ENCODE measurements around the gene PLAC8L1.

Gene PLAC8L1

DNA sequence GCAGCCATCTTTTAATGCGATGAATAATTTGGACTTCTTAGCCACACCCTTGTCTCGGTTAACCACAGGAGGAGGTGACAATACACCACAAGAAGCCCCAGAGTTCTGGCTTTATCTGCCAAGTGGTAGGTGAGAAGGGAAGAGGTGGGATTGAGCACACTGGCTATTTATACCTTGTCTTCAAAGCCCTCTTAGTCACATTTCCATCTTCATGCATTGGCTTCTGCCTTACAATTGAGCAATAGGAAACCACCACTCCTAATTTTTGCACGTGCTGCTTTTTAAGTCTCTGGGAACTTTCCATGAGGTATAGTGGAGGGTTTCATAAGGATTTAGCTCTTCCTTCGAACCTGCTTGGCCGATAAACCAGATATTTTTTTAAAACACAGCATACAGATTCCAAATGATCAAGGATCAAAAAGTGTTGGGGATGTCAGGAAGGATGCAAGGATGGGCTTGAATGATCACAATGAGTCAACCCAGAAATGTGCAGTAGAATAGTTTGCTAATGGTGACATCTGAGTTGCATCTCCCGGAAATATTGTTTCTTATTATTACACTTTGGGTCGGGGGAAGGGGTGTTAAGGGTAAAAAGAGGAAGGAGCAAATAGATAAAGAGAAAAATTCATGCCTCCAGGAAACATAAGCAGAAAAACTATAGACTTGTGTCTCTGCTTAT is 25.5 kb downstream of the PLAC8L1 start:
- DNase-seq (ENCODE audit: low read depth): peak; percentile 11

DNA sequence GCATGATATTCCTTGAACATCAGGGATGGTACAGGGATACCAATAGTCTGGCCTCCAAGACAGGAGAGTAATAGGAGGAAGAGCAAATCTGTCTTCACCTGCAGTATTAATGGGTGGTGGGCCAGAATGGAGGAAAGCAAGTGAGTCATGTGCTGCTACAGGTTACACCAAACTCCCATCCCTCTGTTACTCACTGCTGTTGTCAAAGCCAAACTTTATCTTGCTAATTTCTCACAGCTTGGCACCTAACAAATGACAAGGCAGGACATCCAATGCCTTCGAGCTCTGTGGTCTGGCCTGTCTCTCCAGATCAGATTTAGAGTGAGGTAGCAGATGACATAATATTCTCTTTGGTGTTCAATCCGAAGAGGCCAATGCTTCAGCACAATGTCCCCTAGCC is 26.8 kb downstream of the PLAC8L1 start:
- no peak for DNase-seq (ENCODE audit: low read depth)

DNA sequence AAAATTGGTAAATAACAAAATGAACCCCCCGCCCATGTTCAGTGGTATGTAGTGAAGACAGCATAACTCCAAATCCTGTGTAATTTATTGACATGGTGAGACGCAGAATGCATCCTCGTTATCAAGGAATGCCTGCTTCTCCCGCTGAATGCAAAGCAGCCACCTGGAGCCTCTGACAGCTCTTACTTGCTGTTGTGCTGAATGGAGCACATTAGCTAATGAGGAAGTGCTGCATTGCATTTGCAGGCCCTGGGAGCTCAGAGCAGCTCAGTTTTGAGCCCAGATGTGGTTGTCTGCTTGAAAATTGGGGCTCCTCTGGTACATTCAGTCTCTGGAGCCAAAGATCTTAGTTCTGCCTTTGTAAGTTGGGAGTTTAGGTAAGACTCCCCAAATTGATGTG is 28.9 kb downstream of the PLAC8L1 start:
- DNase-seq (ENCODE audit: low read depth): no peak

DNA sequence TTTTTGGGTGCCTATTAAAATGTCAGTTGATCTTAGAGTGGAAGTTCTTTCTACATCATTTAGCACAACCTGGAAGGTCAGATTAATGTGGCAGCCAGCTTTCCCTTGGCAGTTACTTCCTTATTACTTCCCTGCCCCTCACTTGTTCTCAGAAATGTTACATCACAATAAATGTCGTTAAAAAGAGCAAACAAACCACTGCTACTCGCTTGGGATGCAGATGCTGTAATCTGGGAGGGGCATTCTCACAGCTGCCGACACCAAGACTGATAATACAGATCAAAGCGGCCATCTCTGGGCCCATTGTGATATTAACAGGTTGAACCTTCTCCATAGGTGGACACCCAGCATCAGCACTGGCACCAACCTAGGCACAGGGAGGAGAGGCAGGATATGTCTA is 29.3 kb downstream of the PLAC8L1 start:
- DNase-seq (ENCODE audit: low read depth): no peak

DNA sequence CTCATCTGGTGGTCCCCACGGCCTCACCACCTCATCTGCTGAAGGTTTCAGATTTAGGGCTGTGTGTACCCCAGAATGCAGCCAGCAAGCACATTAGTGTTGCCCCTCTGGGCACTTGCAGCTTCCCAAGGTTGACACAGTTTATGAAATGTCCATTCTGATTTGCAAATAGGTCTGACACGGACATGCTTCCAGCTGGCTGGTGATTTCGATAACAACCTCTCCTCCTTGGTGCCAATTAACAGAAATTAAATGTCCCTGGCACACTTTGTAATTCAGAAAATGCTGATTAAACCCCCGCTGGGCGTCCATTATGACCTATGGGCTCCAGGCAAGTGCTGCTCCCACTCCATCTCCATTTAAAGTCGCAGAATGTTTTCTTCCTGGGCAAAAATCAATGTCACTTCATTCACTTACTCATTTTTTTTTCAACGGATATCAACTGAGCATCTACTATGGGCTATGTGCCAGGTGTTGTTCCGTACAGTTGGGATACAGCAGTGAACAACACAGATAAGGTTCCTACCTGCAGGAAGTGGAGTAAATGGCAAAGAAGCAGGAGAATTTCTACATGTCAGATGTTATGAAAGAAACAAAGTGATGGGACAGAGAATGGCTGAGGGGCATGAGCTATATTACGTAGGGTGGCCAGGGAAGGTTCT is 32.0 kb downstream of the PLAC8L1 start:
- DNase-seq (ENCODE audit: low read depth): no peak

DNA sequence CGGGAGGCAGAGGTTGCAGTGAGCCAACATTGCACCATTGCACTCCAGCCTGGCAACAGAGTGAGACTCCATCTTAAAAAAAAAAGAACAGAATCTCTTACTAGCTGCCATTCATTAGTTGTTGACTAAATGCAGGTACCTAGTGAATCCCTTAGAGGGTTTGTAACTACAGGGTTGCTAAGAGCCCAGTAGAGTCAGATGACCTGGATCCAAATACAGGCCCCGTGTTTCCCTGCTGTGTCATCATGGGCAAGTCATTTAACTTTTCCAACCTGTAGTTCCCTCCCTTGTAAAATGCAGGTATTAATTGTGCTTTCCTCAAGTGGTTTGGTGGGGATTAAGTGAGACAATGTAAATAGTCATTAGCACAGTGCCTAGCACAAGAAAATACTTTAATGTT is 32.8 kb downstream of the PLAC8L1 start:
- DNase-seq (ENCODE audit: low read depth): no peak

DNA sequence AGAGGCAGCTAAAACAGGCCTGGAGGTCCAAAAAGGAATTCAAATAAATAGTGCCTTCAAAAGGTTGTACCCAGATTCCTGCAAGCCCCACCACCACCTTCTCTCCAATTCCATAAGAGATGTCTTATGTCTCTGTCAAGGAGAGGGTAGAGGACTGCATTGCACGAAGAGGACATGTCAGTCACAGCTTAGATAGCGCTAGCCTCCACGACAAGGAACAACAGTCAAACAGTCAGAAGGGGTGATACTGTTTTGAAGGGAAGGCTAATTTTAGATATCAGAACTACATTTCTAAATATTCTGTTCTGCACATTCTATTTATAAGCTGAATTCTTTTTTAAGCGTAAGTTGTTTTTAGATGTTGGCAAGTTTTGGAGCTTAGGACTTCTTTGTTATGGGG is 34.2 kb downstream of the PLAC8L1 start:
- no peak for DNase-seq (ENCODE audit: low read depth)

DNA sequence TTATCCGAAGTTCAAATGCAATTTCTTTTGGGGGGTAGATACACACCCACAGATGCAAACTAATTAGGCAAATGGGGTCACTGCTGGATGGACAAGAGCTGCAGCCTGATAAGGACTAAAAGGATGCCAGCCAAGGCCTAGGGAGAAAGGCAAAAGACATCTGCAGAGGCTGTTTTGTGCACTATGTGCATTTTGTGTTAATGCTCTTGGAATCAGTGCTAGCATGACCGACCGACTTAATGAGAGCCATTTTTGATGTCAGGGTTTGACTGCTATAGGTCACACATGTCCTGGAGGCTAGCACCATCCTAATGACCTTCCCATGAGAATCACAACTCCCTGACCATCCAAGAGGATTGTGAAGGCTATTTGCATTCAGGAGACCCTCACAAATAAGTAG is 34.6 kb downstream of the PLAC8L1 start:
- DNase-seq (ENCODE audit: low read depth): no peak

DNA sequence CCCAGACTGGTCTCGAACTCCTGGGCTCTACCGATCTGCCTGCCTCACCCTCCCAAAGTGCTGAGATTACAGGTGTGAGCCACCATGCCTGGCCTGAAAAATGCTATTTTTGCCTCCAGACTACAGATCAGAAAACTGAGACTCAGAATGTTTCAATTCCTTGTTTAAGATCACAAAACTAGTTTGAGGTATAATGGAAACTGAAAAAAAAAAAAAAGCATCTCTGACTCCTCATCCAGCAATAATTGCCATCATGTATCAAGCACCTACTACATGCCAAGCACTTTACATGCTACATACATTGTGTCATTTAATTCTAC is 35.6 kb downstream of the PLAC8L1 start:
- DNase-seq (ENCODE audit: low read depth): no peak

DNA sequence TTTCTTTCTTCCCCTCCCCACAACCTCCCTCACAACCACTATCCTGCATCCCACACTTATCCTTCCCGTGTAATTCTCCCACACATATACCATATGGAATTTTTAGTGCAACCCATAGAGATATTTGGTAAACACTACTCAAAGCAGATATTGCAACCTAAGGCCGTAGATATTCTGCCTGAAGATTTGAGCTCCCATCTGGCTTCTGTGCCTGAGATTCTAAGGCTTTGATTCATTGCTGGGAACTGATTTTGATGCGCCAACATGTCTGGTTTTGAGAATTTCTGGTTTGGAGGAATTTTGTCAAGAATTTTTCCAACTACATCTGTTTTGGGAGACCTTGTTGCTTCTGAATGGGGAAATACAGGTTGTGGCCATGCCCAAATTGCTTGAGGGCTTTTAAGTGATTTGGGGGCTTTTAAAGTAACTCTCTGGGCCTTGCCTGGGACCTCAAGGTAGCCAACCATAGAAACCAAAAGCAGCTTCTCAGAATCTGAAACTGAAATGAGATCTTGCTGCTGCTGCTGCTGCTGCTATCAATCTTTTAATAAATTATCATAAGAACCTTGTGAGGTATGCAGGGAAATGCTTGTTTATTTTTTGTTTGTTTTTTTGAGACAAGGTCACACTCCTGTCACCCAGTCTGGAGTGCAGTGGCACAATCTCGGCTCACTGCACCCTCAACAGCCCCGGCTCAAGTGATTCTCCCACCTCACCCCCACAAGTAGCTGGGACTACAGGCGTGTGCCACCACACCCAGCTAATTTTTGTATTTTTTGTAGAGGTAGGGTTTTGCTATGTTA is 36.2 kb downstream of the PLAC8L1 start:
- no peak for DNase-seq (ENCODE audit: low read depth)

DNA sequence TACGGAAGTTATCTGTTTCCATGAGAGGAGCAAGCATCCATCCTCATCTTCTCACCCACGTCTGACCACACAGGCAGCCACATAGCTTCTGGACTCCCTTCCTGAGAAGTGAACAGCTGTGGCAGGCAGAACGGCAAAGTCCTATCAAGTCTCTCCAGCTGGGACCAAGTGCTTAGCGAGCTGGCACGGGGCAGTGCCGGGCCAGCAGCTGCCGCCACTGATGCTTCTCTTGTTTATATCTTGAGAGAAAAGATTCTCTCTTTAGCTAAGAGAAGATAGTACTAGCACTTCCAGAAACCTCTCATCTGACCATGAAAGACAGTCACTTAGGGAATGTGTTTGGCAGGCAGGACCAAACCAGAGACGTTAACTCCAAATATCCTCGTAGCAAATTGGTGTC is 37.2 kb downstream of the PLAC8L1 start:
- no peak for DNase-seq (ENCODE audit: low read depth)

DNA sequence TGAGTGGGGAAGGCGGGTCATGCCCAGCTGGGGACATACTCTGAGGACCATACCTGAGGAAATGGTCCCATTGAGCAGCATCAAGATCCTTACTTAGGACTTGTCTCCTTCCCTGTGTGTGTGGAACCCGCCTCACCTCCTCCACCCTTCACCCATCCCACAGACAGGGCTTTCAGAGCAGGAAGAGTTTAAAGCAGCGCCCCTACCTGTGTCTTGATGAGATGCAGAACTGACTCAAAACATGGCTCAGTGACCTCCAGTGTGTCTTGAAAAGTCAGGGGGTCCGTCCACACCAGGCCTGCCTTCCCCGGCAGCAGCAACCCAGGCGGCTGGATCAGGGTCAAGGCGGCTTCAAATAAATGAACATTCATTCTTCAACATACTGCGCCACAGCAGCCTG is 38.4 kb downstream of the PLAC8L1 start:
- no peak for DNase-seq (ENCODE audit: low read depth)

DNA sequence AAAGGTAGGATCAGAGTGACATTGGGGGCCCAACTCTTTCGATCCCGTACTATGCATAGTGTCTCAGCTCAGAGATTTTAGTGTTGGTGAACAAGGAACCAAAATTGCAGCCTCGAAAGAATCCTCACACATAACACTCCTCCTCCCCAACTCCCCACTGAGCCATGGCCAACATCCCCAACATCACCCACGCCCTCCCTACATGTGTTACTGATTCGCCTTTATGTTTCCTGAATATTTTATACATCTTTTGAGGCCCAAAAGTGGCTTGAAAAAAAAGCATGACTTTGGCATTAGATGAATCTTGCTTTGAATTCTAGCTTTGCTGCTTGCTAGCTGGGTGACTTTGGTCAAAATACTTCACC is 45.2 kb downstream of the PLAC8L1 start:
- DNase-seq (ENCODE audit: low read depth): no peak

DNA sequence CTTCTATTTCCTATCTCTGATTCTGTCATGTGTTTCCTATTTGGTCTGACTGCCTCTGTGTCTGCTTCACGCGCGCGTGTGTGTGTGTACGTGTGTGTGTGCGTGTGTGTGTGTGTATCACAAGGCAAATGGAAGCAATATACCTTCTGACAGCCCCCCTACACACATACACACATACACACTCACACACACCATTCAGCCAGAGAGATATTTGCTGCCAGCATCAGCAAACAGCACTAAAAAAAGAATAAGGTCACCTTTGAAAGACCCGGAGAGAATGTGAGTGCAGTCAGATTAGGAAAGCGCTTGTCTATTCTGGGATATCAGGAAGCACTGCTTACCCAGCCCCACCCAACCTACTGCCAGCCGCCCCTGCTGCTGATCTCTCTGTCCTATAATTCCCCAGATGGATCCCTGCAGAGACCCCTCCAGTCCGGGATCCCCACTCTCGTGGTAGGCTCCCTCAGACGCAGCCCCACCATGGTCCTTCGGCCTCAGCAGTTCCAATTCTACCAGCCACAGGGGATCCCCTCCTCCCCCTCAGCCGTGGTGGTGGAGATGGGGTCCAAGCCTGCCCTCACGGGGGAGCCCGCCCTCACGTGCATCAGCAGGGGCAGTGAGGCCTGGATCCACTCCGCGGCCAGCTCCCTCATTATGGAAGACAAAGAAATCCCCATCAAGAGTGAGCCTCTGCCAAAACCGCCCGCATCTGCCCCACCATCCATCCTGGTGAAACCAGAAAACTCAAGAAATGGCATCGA is 45.7 kb downstream of the PLAC8L1 start:
- DNase-seq (ENCODE audit: low read depth): no peak

DNA sequence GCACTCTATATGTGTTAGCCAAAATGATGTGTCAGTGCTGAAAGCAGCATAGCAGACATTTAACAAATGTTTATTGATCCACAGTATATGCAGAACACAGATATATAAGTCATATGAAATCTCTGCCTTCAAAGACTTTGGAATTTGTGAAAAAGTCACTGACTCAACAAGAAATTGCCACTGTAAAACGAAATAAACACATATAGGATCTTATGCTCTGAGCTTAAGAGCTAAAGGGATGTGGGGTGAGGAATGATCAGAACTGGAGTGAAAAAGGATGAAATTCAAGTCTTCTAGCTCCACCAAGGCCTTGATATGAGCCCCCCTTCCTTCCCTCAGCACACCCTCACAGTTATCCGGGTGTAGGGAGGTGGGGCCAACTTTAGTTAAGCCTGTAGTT is 49.9 kb downstream of the PLAC8L1 start:
- DNase-seq (ENCODE audit: low read depth): no peak

DNA sequence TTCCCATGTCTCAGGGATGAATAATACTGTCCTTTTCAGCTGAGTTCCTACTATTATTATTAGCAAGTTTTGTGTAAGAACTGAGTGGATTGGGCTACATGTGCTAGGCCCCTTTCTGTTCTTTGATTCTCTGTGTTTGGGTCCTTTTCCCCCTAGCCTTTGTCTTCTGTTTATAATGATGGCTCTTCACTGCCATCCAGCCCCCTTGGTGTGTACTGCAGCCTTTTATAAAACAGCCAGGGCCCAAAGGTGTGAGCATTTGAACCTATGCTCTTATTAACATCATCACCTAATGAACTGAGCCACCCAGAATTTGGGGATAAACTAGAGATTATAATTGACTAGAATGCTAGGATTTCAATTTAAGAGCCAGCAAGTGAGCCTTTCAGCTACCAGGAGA is 52.6 kb downstream of the PLAC8L1 start:
- DNase-seq (ENCODE audit: low read depth): no peak

DNA sequence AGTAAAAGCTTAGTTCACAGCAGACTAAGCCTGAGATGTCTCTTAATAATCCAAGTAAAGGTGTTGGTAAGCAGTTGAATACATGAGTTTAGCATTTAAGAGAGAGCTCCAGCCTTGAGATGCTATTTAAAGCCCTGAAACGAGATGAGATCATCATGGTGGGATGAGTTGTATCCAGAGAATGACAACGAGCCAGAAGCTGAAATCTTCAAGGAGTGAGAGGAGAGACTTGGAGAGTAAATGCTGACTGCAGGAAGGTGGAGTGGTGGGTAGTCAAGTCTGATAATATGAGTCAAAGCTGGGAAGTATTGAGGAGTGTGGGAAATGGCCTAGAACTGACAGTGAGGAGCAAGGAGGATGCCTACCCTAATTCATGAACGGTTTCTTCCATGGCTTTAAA is 53.7 kb downstream of the PLAC8L1 start:
- DNase-seq (ENCODE audit: low read depth): peak; percentile 46

DNA sequence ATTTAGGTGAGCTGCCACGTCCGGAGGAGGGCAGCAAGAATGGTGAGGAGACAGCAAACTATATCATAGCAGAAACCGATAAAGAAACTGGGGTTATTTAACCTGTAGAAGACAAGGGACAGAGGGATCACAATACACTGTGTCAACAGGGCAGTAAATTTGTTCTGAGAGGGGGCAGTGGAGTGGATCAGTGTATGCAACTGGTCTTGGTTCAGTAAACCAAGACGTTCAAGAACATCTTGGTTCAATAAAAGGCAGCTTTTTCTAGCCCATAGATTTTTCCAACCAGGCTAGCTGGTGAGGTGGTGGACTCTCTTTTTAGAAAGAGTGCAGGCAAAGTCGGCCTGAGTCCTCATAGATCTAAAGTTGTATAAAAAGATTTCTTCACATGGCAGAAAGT is 55.3 kb downstream of the PLAC8L1 start:
- no peak for DNase-seq (ENCODE audit: low read depth)

DNA sequence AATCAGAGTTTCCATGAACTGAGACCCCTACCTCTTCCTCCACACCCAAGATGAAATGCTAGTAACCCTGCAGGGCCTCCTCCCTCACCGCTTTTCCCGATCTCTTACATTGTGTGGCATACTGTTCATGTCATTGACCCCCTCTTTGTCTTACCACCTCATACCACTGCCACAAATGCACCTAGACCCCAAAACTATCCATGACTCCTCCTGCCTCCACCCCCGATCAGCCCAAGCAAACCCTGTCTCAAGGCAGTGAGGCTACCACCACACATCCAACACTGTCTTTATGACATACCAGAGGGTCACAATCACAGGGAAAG is 55.7 kb downstream of the PLAC8L1 start:
- DNase-seq (ENCODE audit: low read depth): no peak

DNA sequence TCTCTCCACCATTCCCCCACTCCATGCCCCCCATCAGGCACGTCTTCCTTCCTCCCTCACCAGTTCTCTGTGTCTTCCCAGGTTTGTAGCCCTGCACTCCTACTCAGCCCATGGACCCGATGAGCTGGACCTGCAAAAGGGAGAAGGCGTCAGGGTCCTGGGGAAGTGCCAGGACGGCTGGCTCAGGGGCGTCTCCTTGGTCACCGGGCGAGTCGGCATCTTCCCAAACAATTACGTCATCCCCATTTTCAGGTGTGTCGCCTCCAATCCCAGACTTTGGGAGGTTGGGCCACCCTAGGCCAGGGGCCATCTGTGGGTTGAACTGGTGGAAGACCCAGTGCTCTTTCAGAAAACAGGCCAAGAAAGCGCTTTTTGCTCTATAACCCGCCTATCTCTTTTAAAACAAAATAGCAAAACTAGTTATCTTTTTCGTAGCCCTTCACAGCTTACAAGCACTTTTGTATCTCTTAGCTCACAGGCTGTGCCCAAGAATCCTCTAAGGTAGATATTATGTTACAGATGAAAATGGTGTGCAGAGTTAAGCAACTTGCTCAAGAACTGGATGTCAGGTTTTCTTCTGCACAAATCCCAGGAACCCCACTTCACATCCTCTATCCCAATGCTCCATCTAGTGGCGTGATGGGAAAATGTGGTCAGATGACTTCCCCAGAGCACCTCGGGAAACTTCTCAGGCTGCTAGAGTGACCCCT is 56.2 kb downstream of the PLAC8L1 start:
- DNase-seq (ENCODE audit: low read depth): peak; percentile 30

DNA sequence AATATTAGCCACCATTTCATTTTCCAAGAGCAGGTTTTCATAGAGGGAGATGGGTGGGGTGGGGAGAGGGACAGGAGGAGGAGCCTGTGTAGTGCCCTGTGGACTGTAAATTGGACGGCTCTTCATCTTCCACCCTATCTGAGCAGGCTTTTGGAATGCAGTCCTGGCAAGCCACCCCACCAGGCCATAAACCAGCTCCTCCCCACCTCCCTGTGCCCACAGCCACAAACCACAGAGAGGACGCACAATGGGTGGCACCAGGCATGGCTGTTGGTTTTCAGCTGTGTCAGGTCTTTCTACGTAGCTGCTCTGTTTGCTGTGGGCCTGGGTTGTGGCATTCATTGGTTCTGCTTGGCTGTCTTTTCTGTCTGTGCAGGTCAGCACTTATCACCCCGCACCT is 58.0 kb downstream of the PLAC8L1 start:
- DNase-seq (ENCODE audit: low read depth): no peak

DNA sequence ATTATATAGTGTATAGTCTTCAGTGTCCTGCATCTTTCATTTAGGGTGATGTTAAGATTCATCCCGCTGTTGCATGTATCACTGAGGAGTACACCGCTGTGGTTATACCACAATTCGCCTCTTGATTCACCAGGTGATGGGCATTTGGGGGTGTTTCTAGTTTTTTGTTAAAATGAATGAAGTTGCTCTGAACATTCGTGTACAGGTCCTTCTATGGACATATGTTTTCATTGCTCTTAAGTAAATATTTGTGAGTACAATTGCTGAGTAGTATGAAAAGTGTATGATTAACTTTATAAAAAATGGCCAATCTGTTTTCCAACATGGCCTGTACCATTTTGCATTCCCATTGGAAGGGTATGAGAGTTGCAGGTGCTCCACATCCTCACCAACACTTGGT is 61.7 kb downstream of the PLAC8L1 start:
- no peak for DNase-seq (ENCODE audit: low read depth)

Data from GM04503 (cell line).